Stimulated activated naive CD8-positive, alpha-beta T cell treated with anti-CD3 and anti-CD28 coated beads, Interleukin-15, Interleukin-2, amounts not matched to agents 100 U/mL and 50 U/mL, for 24 hours (primary cell): ENCODE measurements around the gene SERPINB5.
A peak's percentile ranks its signal among the peaks of the same experiment; 100 is the strongest.
"Not testable (repeated sequence)": the region's sequence is repeated elsewhere in the genome, so short reads cannot be mapped to it uniquely, and the experiment has no call there.

Experiments used
- ATAC-seq: fragments of 150-1000 bp; cut with Tn5 transposase; one replicate; pipeline ENCODE4 v1.10.0; 2021
- DNase-seq: peaks from one replicate; pipeline ENCODE4 v3.0.0; 2021

Gene SERPINB5, protein sequence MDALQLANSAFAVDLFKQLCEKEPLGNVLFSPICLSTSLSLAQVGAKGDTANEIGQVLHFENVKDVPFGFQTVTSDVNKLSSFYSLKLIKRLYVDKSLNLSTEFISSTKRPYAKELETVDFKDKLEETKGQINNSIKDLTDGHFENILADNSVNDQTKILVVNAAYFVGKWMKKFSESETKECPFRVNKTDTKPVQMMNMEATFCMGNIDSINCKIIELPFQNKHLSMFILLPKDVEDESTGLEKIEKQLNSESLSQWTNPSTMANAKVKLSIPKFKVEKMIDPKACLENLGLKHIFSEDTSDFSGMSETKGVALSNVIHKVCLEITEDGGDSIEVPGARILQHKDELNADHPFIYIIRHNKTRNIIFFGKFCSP

GRCh38 chr18:63476668-63477067 lies at the start of gene SERPINB5:
Gene SERPINB5 (plus strand): TSS chr18:63476958. CDS start chr18:63484429, 7,471 bp downstream.
- ATAC-seq (no peak), DNase-seq (no peak)

DNA sequence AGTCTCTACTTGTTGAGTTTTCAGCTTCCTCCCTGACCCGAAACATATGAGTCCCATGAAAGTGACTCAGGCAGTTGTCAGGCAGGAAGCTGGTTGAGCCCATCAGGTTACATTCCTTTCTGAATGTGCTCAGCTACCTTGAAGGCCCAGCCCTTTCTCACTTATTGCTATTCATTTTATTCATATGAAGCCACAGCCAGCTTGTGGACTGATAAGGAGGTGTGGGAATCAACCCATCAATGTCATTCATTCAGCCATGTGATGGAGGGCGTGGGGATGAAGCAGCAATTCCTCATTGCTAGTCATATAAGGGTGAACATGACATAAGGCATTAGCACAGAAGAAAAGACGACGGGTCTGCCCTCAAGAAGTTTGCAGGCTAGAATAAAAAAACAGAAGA lies 49.2 kb upstream of the SERPINB5 start:
- ATAC-seq: no peak

DNA sequence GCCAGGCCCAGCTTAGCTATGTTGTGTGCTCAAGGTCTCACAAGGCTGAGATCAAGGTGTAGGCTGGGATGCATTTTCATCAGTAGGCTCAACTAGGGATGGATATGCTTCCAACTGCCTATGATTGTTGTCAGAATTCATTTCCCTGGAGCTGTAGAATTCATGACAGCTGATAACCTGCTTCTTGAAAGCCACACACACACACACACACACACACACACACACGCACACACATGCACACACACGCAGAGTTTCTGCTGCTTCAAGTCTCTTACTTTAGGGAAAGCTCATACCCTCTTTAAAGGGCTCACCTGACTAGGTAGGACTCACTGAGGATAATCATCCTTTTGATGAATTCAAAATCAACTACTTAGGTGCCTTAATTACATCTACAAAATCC lies 46.2 kb upstream of the SERPINB5 start:
- ATAC-seq: no peak
- no peak for DNase-seq

More for the DNA sequence above, 49.2 kb upstream of the SERPINB5 start:
- no peak for DNase-seq

- no peak for DNase-seq
- ATAC-seq: no peak
Observed at GRCh38 chr18:63431180-63431579, 45.6 kb upstream of the SERPINB5 start.

- no peak for DNase-seq
- ATAC-seq: no peak
Observed at GRCh38 chr18:63433334-63433866, 43.4 kb upstream of the SERPINB5 start.

DNA sequence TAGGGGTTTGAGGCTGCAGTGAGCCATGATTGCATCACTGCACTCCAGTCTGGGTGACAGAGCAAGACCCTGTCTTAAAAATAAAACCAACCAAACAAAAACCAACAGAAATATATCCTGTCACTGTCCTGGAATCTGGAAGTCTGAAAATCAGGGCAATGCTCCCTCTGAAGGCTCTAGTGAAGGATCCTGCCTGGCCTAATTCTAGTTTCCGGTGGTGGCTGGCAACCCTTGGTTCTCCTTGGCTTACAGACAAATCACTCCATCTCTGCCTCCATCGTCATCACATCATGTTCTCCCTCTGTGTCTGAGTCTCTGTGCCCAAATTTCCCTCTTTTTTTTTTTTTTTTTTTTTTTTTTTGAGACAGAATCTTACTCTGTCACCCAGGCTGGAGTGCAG lies 38.6 kb upstream of the SERPINB5 start:
- no peak for ATAC-seq

GRCh38 chr18:63439334-63439733 lies 37.4 kb upstream of the SERPINB5 start:
- DNase-seq: peak; percentile 22
- peak; percentile 55 for ATAC-seq

More for the DNA sequence above, 38.6 kb upstream of the SERPINB5 start:
- DNase-seq: no peak

DNA sequence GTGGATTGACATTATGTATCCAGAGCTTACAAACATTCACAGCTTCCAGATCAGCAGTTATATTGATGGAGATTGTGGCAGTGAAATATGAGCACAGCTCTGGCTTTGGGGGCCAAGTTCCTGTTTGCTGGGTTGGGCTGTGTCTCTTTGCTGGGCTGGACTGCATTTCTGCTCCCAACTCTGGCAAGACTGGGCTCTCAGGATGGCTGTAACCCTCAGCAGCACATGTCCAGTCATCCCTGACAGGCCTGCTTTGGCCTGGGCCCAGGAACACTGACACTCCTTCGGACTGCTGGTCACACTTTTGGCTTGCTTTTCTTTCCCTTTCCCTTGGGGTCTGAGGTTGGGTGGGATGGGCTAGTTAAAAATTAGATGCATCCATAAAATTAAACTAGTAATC lies 36.5 kb upstream of the SERPINB5 start:
- no peak for ATAC-seq
- no peak for DNase-seq

- ATAC-seq: no peak
- no peak for DNase-seq
Observed at GRCh38 chr18:63440881-63441280, 35.9 kb upstream of the SERPINB5 start.

GRCh38 chr18:63443829-63444228 lies 32.9 kb upstream of the SERPINB5 start:
- DNase-seq (no peak), ATAC-seq (no peak)

DNA sequence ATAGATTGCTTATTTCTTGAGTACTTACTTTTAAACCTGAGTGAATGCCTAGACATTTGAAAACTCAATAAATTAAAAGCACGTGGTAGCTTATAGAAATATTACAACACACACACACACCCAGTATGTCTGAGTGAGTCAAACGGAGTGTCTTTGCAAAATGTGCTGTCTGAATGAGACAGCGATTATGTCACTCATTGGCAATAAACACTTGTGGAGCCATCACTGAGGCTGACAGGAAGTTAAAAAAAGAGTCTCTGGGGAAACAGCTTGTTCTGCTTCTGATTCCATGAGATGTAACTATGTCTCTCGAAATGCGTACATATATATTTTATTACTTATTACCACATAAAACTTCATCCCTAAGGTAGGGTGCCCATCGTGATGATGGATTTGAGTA lies 32.2 kb upstream of the SERPINB5 start:
- ATAC-seq (no peak), DNase-seq (no peak)

GRCh38 chr18:63445037-63445436 lies 31.7 kb upstream of the SERPINB5 start:
- ATAC-seq: no peak
- no peak for DNase-seq

- ATAC-seq (no peak), DNase-seq (no peak)
Observed at GRCh38 chr18:63446266-63446665, 30.5 kb upstream of the SERPINB5 start.

DNA sequence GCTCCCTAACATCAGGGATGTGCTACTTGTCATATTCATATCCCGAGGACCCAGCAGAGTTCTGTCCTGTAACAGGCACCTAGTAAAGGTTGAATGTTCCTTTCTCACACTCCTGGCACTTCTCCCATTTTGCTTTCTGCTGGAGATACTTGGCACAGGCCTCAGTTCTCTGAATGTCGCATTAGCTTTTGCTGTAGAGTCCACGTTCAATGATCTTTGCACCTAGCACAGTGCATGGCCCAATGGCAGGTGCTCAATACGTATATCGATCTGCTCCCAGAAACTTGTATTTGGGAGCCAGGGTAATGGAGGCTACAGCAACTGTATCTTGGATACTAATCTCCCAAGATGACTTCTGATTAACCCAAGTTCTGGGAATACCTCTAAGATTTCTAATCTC lies 29.7 kb upstream of the SERPINB5 start:
- DNase-seq: no peak

GRCh38 chr18:63449426-63449825 lies 27.3 kb upstream of the SERPINB5 start:
- ATAC-seq (no peak), DNase-seq (no peak)

More for the DNA sequence above, 29.7 kb upstream of the SERPINB5 start:
- ATAC-seq: no peak

DNA sequence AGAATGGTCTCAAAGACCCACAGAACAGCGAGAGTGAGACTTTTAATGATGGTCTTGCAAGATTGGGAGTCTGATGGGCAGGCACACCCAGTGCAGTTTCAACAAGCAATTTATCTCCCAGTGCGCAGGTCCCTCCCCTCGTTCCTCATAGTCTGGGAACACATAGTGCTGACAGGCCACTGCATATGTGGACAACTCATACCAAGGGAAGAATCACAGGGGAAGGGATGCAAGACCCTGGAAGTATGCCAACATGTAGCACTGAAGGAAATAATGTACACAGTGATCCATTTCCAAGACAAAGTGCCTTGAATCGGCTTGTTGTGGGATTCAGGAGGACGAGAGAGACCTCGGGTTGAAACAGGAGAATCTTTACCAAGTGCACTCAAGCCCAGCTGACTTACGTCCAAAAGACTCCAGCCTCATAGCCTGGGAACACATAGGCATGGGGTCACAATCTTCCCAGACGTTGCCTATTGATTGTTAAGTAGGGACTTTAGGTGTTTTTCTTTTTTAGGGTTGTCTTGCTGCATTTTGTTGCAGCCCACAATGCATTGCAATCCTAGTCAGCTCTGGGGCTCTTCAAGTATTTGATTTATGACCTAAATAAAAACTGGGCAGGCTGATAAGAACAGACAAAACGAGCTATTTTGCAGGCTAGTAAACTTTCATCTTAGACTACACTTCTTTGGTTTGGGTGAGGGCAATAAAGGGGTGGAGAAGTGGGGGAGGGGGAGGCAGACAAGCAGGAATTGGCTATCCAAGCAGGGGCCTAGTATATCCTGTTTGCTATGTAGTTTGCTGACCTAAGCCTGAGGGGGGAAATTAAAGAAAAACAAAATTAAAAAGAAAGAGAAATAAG lies 24.7 kb upstream of the SERPINB5 start:
- DNase-seq (no peak), ATAC-seq (no peak)

DNA sequence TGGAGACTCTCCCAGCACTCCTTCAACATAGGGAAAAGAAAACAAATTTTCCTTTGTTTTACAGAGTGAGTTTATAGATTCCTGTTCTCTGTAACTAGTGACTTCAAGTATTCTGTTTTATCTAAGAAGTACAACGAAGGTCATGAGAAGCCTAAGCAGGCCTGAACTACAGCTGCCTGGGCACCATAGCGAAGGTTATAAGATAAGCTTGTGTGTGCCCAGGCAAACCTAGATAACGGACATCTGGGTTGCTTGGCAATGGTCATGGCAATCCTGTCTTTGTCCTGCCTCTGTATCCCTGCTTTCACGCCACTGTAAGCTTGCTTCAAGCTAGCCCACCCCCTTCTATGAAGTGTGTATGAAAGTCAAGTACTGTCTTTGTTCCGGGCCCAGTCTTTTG lies 24.0 kb upstream of the SERPINB5 start:
- not testable (repeated sequence) for ATAC-seq, DNase-seq

DNA sequence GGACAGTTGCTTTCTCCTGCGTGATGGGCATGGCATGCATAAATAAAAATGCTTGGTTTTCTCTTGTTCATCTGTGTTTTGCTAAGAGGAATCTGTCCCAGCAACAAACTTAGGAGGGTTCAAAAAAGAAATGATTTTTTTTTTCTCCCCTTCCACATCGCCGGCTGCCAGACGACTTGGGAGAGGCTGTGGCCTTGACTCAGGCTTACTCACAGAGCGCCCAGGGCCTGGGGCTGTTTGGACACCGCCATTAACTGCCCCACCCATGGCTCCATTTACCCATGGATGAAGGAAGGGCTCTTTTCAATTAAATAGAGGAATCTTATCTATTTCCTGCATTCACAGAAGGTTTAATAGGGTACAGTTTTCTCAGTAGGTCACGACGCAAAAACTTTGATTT lies 22.3 kb upstream of the SERPINB5 start:
- no peak for DNase-seq
- no peak for ATAC-seq

DNA sequence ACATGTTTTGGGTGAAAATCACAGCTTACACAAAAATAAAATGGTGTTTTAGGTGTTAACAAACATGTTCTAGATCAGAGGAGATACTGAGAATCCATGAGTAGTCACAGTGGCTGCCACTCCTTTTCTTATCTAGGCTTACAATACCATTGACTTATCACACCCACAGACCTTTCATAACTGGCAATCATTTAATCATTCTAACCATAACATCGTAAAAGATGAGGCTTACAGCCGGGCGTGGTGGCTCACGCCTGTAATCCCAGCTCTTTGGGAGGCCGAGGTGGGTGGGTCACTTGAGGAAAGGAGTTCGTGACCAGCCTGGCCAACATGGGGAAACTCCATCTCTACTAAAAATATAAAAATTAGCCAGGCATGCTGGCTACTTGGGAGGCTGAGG lies 18.8 kb upstream of the SERPINB5 start:
- no peak for ATAC-seq
- no peak for DNase-seq

DNA sequence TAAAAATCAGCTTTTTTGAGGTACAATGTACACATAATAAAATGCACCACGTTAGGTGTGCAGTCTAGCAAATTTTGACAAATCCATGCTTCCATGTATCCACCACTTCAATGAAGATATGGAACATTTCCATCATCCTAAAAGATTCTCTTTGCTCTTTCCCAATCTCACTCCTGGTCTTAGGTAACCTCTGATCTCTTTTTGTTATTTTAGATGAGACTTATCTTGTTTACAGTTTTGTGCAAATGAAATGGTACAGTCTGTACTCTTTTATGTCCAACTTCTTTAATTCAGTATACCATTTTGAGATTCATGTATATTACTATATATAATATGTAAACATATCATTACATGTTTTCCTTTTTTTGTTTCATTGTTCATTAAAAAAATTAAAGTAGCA lies 16.3 kb upstream of the SERPINB5 start:
- DNase-seq (no peak), ATAC-seq (no peak)

DNA sequence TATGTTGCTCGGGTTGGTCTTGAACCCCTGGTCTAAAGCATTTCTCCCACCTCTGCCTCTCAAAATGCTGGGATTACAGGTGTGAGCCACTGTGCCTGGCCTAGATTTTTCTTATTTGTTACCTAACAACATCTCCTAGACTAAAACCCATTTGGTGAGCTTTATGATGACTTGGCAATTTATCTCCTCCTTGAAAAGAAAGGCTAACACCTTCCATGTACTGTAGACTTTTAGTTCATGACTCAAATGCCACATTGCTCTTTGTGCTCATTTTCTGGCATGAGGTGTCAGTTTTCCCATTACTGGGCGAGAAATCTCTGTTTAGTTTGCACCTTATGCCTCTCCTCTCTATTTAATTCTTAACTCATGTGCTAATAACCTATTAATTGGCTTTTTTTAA lies 12.3 kb upstream of the SERPINB5 start:
- ATAC-seq: peak; percentile 6
- DNase-seq: no peak

DNA sequence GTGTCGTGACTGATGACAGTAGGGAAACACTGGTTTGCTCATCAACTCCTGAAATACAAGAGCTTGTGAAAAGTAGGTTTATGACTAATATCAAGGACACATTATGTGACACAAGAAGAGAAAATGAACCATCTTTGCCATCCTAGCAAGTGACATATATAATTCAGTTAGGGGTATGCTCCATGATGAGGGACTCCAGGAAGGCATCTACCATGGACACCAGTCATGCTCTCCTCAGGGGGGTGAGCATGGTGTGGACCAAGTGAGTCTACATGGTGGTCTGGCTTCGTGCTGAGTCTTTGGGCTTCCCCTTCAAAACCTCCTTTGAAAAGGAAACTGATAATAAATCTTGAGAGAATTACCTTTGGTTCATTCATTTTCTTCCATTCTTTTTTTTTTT lies 11.7 kb upstream of the SERPINB5 start:
- DNase-seq (no peak), ATAC-seq (peak; percentile 75)

DNA sequence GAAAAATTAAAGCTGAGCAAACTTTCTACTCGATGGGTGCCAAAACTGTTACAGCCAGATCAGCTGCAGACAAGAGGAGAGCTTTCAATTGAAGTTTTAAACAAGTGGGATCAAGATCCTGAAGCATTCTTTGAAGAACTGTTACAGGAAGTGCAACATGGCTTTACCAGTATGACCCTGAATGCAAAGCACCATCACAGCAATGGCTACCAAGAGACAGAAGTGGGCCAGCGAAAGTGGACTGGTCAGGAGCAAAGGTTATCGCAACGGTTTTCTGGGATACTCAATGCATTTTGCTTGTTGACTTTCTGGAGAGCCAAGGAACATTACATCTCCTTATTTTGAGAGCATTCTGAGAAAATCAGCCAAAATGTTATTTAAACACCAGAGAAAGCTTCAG lies 9.1 kb upstream of the SERPINB5 start:
- ATAC-seq (no peak), DNase-seq (no peak)
